GM12872 (cell line): Measurements from ENCODE around the gene TSR2.

Experiments used
- CTCF ChIP-seq: IDR thresholded peaks from 3 replicates; pipeline ENCODE4 v1.5.1; 2011; ENCODE audit warnings: low read depth, mild to moderate bottlenecking, low read length, moderate library complexity; ENCODE audit not compliant: insufficient read depth

The TSR2 gene

GRCh38 chrX:54444752-54445151 is 4.5 kb downstream of the TSR2 start:
- no peak for TF ChIP-seq CTCF

DNA sequence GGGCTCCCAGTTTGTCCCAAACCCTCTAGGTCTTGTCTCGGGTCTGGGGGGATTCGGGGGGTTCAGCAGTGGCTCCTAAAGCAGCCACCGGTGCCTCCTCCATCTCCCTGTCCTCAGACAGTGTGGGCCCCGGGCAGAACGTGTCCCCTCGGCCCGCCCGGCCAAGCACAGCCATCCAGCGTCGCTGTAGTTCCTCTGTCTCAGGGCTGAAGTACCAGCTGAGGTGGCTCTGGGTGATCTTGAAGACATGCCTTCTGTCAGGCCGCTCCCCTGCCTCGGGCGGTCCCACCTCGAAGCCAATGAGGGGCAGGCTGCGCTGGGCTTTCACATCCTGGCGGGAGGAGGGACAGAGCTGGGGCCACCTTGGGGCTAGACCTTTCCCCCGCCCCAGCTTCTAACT is 5.9 kb downstream of the TSR2 start:
- no peak for TF ChIP-seq CTCF

DNA sequence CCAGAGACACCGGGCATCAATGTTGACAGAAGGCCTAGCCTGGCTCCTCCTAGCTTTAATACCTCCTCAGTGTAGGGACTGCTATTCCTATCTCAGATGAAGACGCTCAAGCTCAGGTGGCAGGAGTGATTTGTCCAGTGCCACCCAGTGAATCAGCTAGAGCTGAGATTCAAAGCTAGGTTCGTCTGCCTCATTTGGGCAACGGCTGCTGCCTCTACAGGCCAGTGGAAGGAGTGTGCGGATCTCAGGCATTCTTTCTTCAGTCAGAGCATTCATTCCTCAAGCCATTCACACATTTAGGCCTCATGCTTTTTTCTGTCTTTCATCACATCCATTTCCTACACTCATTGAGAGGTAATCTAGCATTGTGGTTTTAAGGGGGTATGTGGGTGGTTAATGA is 7.3 kb downstream of the TSR2 start:
- TF ChIP-seq CTCF: peak; percentile 18; the same call in 1 of the 3 replicates

DNA sequence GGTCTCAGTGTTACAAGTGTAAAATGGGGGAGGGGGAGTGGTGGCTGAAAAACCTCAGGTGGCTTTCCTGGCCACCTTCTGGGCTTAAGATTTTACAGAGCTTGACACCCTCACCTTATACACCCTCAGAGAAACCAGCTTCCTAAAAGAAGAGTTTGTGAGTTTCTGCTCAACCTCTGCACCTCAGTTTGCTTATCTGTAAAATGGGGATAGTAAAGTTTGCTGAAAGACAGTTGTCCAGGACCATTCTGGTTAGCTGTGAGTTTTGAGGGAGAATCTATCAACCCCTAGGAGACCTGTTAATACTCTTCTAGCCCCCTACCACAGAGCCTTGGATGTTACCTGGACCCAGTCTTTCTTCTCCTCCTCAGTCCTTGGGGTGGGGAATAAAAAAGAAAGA is 9.7 kb downstream of the TSR2 start:
- TF ChIP-seq CTCF: no peak

DNA sequence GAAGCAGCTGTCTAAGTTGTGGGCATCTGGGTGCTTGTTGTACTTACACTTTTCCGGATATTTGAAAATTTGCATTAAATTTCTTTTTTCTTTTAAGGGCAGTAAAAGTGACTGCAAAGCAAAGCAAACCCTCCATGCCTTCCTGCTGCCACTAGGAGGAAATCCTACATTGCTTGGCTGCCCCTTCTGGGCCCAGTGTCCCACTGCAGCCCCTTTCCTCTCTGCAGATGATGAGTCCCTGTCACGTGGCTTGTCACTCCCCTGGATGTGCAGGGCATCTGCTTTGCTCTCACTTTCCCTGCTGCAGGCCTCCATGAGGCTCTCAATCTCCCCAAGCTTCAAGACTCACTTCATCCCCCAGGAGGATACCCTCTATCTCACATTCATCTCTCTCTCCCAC is 12.7 kb downstream of the TSR2 start:
- peak; percentile 28; the same call in 1 of the 3 replicates for TF ChIP-seq CTCF

GRCh38 chrX:54470054-54470760 is 30.0 kb downstream of the TSR2 start:
- no peak for TF ChIP-seq CTCF

- TF ChIP-seq CTCF: no peak
Measured at GRCh38 chrX:54473993-54474859, 34.0 kb downstream of the TSR2 start.
